Endothelial cell of umbilical vein (primary cell): ENCODE results near the gene SYNDIG1. TPM values are rescaled to one million over a fixed set of nuclear protein-coding genes. Genes with fewer than 3 reads are reported as not detected.

Source experiments
- BruUV-seq: library from RNA; stranded (reverse); fragments of 400-500 nt; replicated peaks from 2 replicates; lab custom pipeline; 2021; lab: Mats Ljungman, UMichigan
- CTCF ChIA-PET: fragments of 300-600, 350-600 bp; sonication (Branson Sonifier 250); formaldehyde crosslinking; loops from one replicate; lab custom pipeline; 2021; ENCODE audit warnings: antibody characterized with exemption, inconsistent platforms; lab: Charles Lee
- POLR2A ChIA-PET: fragments of 300-600, 350-600 bp; sonication (Branson Sonifier 250); formaldehyde crosslinking; loops from one replicate; lab custom pipeline; 2021; ENCODE audit warnings: antibody characterized with exemption, inconsistent platforms; lab: Charles Lee
- DNase-seq: peaks from one replicate; pipeline ENCODE4 v3.0.0-alpha.2; 2011; ENCODE audit warnings: low read depth, low spot score
- FAIRE-seq: peaks from 2 replicates; lab custom pipeline; 2011; peaks lifted over from hg19 to GRCh38; lab: Jason Lieb, UNC
- H2AFZ ChIP-seq: 2 replicates; pipeline ENCODE4 v1.6.0; 2012; ENCODE audit warnings: low read depth, low read length, control low read depth, inconsistent platforms
- H3K27ac ChIP-seq: 2 replicates; pipeline ENCODE4 v1.5.1; 2011; ENCODE audit warnings: low read depth, mild to moderate bottlenecking, control low read depth, low read length, moderate library complexity; ENCODE audit not compliant: insufficient read depth
- H3K27me3 ChIP-seq, 2 experiments: 2 replicates each; pipeline versions ENCODE4 v1.6.0 to v1.6.1; 2011; ENCODE audit warnings: low read length in 2 of 2, mixed read lengths in 1 of 2; ENCODE audit not compliant: control insufficient read depth in 2 of 2, insufficient read depth in 2 of 2
- H3K36me3 ChIP-seq, 2 experiments: 2 replicates in 1 of 2; 3 replicates in 1 of 2; pipeline ENCODE4 v1.5.1; 2011; ENCODE audit warnings: low read length in 2 of 2, mild to moderate bottlenecking in 1 of 2, moderate library complexity in 1 of 2; ENCODE audit not compliant: control insufficient read depth in 2 of 2, insufficient read depth in 2 of 2; ENCODE audit errors: extremely low read depth in 1 of 2
- H3K4me1 ChIP-seq: 3 replicates; pipeline ENCODE4 v1.5.1; 2011; ENCODE audit warnings: mild to moderate bottlenecking, low read length; ENCODE audit not compliant: control insufficient read depth, insufficient read depth; ENCODE audit errors: extremely low read depth
- H3K4me2 ChIP-seq: 2 replicates; pipeline ENCODE4 v1.6.1; 2011; ENCODE audit warnings: low read length, control low read depth, mixed read lengths; ENCODE audit not compliant: insufficient read depth
- H3K4me3 ChIP-seq, 3 experiments: fragments of 200-600 bp in 1 of 3; sonication (generic), shearing (Covaris generic) in 1 of 3; replicated peaks in 1 of 3; 2 replicates each; pipeline ENCODE4 v1.5.1; 2011 to 2016; ENCODE audit warnings: control low read depth in 3 of 3, low read length in 3 of 3, mild to moderate bottlenecking in 2 of 3, inconsistent platforms in 1 of 3, low read depth in 1 of 3, moderate library complexity in 1 of 3; ENCODE audit not compliant: insufficient read depth in 1 of 3
- H3K79me2 ChIP-seq: 2 replicates; pipeline ENCODE4 v1.6.0; 2012; ENCODE audit warnings: low read length, inconsistent platforms; ENCODE audit not compliant: control insufficient read depth, insufficient read depth
- H3K9ac ChIP-seq: replicated peaks from 2 replicates; pipeline ENCODE3; 2011; ENCODE audit warnings: low read length, control low read depth; ENCODE audit not compliant: insufficient read depth; ENCODE audit errors: extremely low read depth
- H3K9me1 ChIP-seq: replicated peaks from 3 replicates; pipeline ENCODE4 v1.6.0; 2011; ENCODE audit warnings: mild to moderate bottlenecking, low read length; ENCODE audit not compliant: control insufficient read depth, insufficient read depth; ENCODE audit errors: extremely low read depth
- H3K9me3 ChIP-seq: replicated peaks from 2 replicates; pipeline ENCODE4 v1.5.1; 2012; ENCODE audit warnings: low read length, inconsistent platforms; ENCODE audit not compliant: control insufficient read depth, insufficient read depth
- H4K20me1 ChIP-seq: replicated peaks from 2 replicates; pipeline ENCODE3; 2011; ENCODE audit warnings: mild to moderate bottlenecking, low read length; ENCODE audit not compliant: control insufficient read depth, insufficient read depth; ENCODE audit errors: extremely low read depth
- EZH2 ChIP-seq: IDR thresholded peaks from 2 replicates; pipeline ENCODE4 v1.6.1; 2012; ENCODE audit warnings: borderline replicate concordance, low read depth, mild to moderate bottlenecking, moderate library complexity, low read length, inconsistent platforms; ENCODE audit not compliant: severe bottlenecking
- FOS ChIP-seq: IDR thresholded peaks from 2 replicates; pipeline ENCODE4 v1.6.1; 2011; ENCODE audit warnings: mild to moderate bottlenecking, low read length, moderate library complexity, borderline replicate concordance; ENCODE audit not compliant: insufficient read depth
- GATA2 ChIP-seq: IDR thresholded peaks from 2 replicates; pipeline ENCODE4 v1.7.0; 2011; ENCODE audit warnings: low read depth, mild to moderate bottlenecking, moderate library complexity, mixed read lengths, low read length; ENCODE audit not compliant: insufficient read length, insufficient read depth
- JUN ChIP-seq: IDR thresholded peaks from 2 replicates; pipeline ENCODE4 v1.6.1; 2011; ENCODE audit warnings: borderline replicate concordance, low read depth; ENCODE audit not compliant: insufficient read length, insufficient read depth
- MYC ChIP-seq: IDR thresholded peaks from one replicate; pipeline ENCODE4 v1.6.1; 2011; ENCODE audit warnings: mild to moderate bottlenecking, low read depth, low read length
- POLR2A ChIP-seq: IDR thresholded peaks from 2 replicates; pipeline ENCODE4 v1.6.1; 2012; ENCODE audit warnings: low read depth, mild to moderate bottlenecking, control low read depth, low read length
- POLR2AphosphoS5 ChIP-seq: IDR thresholded peaks from 2 replicates; pipeline ENCODE4 v1.6.1; 2012; ENCODE audit warnings: low read depth, mild to moderate bottlenecking, control low read depth, low read length, moderate library complexity; ENCODE audit not compliant: insufficient read depth
- dilution Hi-C: fragments of 300-500 bp; cut with MboI; formaldehyde crosslinking; loops from one replicate; pipeline ENCODE4 v1.15.0; 2019; ENCODE audit warnings: low sequenced_read_pairs; ENCODE audit not compliant: extremely low pct_ligation_motif_present
- intact Hi-C: fragments of 100-400 bp; cut with micrococcal nuclease; formaldehyde crosslinking; loops from one replicate; pipeline ENCODE4 v1.10.0; 2022
- polyA plus RNA-seq, 4 experiments: library from polyadenylated mRNA; depleted of rRNA in 3 of 4; stranded (reverse) in 3 of 4; unstranded in 1 of 4; fragments of >200 nt; gene quantifications; 2 replicates each; pipeline versions ENCODE4 v1.2.1 to v1.2.3, GENCODE V29; 2011 to 2012; ENCODE audit warnings: missing spikeins in 1 of 4
- total RNA-seq: library from RNA; stranded (reverse); gene quantifications from 2 replicates; pipeline ENCODE4 v1.2.3, GENCODE V29; 2021
- TF ChIP-seq, protein P1 (sequence below): IDR thresholded peaks from 2 replicates; pipeline ENCODE4 v1.6.1; 2011; ENCODE audit not compliant: insufficient read depth, insufficient read length
- TF ChIP-seq, protein P2 (sequence below), 2 donors: IDR thresholded peaks; 1 replicate in 1 of 2; 2 replicates in 1 of 2; pipeline ENCODE4 v1.5.1; 2011; ENCODE audit warnings: low read length in 2 of 2, mild to moderate bottlenecking in 2 of 2, moderate library complexity in 2 of 2, control low read depth in 1 of 2, inconsistent platforms in 1 of 2, low read depth in 1 of 2; ENCODE audit not compliant: insufficient read depth in 1 of 2; ENCODE audit errors: extremely low read depth in 1 of 2

Gene SYNDIG1
- total and polyA plus RNA-seq, 2 donors (not counting 3 experiments of a cell fraction or from before 2014, with no cell fraction given): not detected

GRCh38 chr20:24439737-24440387 is 29.6 kb upstream of the SYNDIG1 start:
- H2AFZ ChIP-seq: no peak overlapping the region
- no peaks in the 10 kb centered on the region for H3K9me1 ChIP-seq
- no peak overlapping the region for H3K27ac ChIP-seq
- H3K4me2 ChIP-seq: no peak overlapping the region
- no peaks in the 10 kb centered on the region for H3K4me1 ChIP-seq
- no peak for FAIRE-seq
- TF ChIP-seq MYC (no peak), EZH2 (no peak), POLR2A (no peak), GATA2 (no peak), JUN (no peak), POLR2AphosphoS5 (no peak), FOS (no peak)
- TF ChIP-seq, protein P1, sequence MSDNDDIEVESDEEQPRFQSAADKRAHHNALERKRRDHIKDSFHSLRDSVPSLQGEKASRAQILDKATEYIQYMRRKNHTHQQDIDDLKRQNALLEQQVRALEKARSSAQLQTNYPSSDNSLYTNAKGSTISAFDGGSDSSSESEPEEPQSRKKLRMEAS: no peak
- TF ChIP-seq, protein P2, sequence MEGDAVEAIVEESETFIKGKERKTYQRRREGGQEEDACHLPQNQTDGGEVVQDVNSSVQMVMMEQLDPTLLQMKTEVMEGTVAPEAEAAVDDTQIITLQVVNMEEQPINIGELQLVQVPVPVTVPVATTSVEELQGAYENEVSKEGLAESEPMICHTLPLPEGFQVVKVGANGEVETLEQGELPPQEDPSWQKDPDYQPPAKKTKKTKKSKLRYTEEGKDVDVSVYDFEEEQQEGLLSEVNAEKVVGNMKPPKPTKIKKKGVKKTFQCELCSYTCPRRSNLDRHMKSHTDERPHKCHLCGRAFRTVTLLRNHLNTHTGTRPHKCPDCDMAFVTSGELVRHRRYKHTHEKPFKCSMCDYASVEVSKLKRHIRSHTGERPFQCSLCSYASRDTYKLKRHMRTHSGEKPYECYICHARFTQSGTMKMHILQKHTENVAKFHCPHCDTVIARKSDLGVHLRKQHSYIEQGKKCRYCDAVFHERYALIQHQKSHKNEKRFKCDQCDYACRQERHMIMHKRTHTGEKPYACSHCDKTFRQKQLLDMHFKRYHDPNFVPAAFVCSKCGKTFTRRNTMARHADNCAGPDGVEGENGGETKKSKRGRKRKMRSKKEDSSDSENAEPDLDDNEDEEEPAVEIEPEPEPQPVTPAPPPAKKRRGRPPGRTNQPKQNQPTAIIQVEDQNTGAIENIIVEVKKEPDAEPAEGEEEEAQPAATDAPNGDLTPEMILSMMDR (IDR thresholded peaks at IDR 0.05; ENCODE audit: extremely low read depth in 1 of 2, insufficient read depth in 1 of 2, low read depth in 1 of 2, low read length in 2 of 2): no peak
- H3K79me2 ChIP-seq: no peaks in the 10 kb centered on the region
- intact Hi-C loops: no loop called here
- ChIA-PET CTCF (no interaction called here), POLR2A (no interaction called here)
- H3K36me3 ChIP-seq: no peaks in the 10 kb centered on the region
- no peaks in the 10 kb centered on the region for H4K20me1 ChIP-seq
- no TSS peak for BruUV-seq
- dilution Hi-C loops: no loop called here
- no peaks in the 10 kb centered on the region for H3K27me3 ChIP-seq
- no peak overlapping the region for H3K9ac ChIP-seq
- DNase-seq: no peak
- H3K4me3 ChIP-seq: no peak overlapping the region
- H3K9me3 ChIP-seq: no peaks in the 10 kb centered on the region
